GM19324 (cell line): ENCODE measurements around the gene RTF1.

Experiments
- ATAC-seq: cut with Tn5 transposase; IDR thresholded peaks from one replicate; pipeline ENCODE4 v1.9.1; 2021; ENCODE audit warnings: mild to moderate bottlenecking, moderate library complexity; ENCODE audit not compliant: unreplicated experiment, low FRiP score

RTF1 gene

DNA sequence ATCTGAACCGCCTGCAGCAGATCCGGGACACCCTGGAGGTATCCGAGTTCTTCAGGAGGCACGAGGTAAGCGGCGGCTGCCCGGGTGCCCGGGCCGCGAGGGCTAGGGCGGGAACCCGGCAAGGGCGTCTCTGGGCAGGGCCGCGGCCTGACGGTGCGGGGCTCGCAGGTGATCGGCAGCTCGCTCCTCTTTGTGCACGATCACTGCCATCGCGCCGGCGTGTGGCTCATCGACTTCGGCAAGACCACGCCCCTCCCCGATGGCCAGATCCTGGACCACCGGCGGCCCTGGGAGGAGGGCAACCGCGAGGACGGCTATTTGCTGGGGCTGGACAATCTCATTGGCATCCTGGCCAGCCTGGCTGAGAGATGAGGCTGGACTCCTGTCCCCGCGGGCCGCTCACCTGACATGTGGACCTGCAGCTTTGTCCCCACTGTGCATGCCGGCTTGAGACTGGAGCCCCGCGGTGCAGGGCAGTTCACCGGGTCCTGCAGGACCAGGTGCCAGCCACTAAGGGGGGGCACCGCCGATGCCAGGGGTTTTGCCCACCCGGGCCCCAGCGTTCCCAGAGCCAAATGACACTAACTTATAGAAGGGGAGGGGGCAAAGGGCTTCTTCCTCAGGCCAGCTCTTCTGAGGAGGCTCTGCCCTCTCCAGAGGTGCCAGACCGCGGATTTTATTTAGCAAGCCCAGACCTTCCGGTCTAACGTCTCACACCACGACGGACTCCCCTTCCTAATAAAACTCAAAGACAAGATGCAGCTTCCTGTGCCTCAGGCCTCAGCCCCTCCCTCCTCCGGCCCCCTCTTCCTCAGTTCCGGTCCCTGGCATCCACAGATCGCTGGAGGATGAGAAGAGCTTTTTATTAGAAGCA lies 86.1 kb downstream of the RTF1 start:
- ATAC-seq = no peak

DNA sequence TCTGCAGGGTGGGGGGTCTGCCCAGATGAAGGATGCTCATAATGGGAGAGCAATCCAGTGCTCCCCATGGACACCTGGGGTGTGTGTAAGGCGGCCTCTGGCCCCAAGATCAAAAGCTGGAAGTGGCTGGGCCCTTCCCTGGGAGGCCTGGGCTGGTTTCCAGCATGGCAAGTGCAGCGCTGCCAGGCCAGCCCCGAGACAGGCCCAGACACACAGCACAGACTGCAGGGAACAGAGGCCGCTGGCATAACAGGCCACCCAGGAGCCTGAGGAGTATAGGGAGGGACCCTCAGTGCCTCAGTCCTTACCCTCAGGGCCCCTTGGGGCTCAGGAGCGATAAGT lies 86.7 kb downstream of the RTF1 start:
- ATAC-seq = no peak

GRCh38 chr15:41504751-41505492 lies 88.0 kb downstream of the RTF1 start:
- no peak for ATAC-seq

- ATAC-seq = no peak
Observed at GRCh38 chr15:41505776-41506175, 88.9 kb downstream of the RTF1 start.

GRCh38 chr15:41506796-41507341 lies 90.0 kb downstream of the RTF1 start:
- no peak for ATAC-seq

GRCh38 chr15:41507820-41508290 lies 91.0 kb downstream of the RTF1 start:
- ATAC-seq = no peak

- ATAC-seq = no peak
Observed at GRCh38 chr15:41510728-41511127, 93.8 kb downstream of the RTF1 start.

GRCh38 chr15:41511331-41511898 lies 94.5 kb downstream of the RTF1 start:
- ATAC-seq = no peak

DNA sequence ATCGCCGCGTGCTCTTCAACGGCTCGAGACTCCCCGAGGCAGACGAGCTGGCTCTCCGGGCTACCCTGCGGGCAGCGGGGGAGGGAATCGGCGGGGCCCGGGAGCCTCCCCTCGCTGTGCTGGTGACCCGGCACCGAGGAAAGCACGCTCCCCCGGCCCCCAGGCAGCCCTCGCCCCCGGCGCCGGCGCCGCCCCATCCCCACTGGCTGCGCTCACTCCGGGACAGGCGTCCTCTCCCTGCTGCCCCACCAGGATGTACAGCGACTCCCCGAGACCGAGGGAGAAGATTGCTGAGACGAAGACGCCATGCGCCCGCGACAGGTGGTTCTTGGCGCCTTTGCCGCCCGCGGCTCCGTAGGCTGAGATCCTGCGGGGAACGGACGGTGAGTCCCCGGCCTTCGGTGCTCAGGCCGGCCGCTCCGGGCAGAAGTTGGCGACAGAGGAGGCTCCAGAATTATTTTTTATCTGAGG lies 95.0 kb downstream of the RTF1 start:
- ATAC-seq = no peak

GRCh38 chr15:41512512-41512939 lies 95.6 kb downstream of the RTF1 start:
- ATAC-seq = no peak

DNA sequence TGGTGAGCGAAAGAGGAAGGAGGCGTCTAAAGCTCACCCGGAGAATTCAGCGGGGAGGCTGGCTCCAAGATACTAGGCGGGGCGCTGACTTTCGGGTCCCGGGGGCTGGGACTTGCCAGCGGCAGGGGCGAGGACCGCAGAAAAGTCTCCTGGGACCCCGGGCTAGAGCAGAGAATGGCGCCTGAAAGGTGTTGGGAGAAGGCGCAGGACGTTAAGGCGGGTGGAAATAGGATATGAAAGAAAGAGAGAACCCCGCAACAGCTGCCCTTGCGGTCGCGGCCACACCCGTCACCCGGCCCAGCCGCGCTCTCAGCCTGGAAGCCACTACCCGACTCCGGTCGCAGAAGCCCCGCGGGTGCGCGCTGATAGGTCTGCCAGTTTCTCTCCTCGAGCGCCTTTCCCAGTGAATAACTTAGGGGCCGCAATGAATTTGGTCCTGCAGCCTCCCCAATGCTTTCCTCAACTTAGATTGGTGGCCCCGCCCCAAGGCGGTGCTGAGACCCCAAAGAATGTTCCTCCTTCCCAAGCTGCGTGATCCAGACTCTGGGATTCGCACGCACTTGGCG lies 96.1 kb downstream of the RTF1 start:
- ATAC-seq = no peak

- no peak for ATAC-seq
Observed at GRCh38 chr15:41513506-41514227, 96.8 kb downstream of the RTF1 start, which contains the start of gene LTK. LTK (minus strand) TSS chr15:41513827; CDS start chr15:41513709, 118 bp downstream.

DNA sequence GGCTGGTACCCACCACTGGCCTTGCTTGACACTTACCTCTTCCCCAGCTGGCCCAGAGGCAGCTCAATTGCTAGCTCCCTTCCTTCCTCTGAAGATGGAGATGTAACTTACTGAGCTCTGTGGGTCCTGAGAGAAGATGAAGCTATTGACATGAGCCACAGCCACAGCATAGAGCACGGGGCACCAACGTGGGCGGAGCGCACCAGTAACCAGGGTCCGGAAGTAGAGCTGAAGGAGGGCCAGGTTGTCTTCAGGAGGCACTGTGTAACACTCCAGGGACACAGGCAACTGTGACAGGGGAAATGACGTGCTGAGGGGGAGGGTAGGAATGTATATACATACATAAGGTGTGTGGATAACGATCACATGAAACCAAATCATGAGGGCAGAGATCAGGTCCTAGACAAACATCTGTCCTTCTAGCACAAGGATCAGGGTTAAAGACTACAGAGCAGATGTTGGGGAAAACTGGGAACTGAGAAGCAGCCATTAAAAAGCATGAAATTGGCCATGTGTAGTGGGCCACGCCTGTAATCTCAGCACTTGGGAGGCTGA lies 101.1 kb downstream of the RTF1 start:
- no peak for ATAC-seq

DNA sequence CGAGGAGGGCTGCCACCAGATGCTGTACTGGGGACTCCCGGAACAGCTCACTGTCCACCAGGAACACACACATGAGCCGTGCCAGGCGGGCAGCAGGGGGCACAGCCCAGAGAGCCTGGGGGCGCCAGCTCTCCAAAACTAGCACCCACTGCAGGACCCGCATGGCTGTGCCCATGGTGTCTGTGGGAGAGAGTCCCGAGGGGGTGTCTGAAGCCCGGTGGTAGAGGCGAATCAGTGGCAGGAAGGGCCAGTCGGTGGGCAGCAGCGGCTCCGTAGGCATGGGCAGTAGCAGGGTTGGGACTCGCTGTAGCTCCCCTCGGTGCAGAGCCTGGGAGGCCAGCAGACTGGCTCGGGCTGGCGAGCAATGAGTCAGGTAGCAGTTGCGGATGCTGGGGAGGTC lies 103.7 kb downstream of the RTF1 start:
- no peak for ATAC-seq

- ATAC-seq = no peak
Observed at GRCh38 chr15:41521614-41522013, 104.7 kb downstream of the RTF1 start.

DNA sequence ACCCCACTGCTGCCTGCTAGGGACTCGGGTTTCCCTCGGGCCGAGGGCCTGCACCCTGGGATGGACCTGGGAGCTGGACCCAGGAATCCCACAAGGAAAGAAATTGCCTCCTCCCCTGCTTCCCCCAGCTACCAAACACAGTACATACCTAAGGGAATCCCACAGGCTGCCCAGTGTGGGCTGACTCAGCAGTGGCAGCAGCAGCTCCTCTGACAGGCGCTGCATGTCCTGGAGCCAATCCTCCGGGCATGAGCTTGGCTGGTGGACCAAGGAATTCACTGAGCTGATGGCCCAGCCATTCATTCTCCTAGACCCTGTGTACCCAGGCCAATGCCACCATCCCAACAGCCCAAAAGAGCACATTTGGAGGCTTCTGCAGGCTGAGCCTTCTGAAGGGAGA lies 106.2 kb downstream of the RTF1 start:
- ATAC-seq = no peak

DNA sequence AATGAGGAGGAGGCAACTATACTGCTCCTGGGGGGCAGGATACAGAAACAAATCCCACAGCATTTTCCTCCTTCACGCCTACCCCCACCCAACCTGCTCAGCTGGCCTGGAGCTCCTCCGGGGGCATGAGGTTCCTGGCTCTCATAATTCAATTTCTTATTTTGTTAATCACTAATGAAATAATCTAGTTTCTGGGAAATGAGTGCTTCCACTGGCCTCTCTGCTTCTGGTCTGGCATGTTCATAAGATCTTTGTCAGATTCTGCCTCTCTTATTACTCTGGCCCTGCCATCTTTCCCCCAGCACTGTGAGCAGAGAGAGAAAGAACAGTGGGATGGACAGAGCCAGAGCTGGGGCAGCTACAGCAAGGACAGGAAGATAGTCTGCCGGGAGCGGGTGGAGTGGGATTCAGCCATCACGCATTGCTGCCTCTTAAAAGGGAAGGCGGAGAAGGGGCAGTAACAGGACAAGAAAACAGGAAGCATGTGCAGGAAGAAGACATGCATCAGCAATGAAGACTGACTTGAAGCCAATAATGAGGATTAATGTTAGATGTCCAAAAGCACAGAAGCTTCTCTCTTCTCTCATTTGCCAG lies 113.6 kb downstream of the RTF1 start:
- ATAC-seq = no peak
